Measurements from ENCODE around the gene LDLRAD3. TPM values are rescaled to one million over a fixed set of nuclear protein-coding genes. Genes with fewer than 3 reads are reported as not detected.

Gene LDLRAD3
- total and polyA plus RNA-seq, 2 experiments from 2014 or later, result 6.2 to 9.5 TPM

GRCh38 chr11:36026315-36026968 is 82.6 kb downstream of the LDLRAD3 start:
- DNase-seq (ENCODE audit: low read depth in 1 of 2, low spot score in 1 of 2), result no peak
- no peak overlapping the region for H3K4me3 ChIP-seq
- TF ChIP-seq CTCF (IDR thresholded peaks at IDR 0.05; ENCODE audit: low read depth, low read length), result no peak
- H3K27me3 ChIP-seq, result no peaks in the 10 kb centered on the region
- H3K27ac ChIP-seq, result no peak overlapping the region
- no peaks in the 10 kb centered on the region for H3K9me3 ChIP-seq (ENCODE audit: low read depth)
- no peaks in the 10 kb centered on the region for H3K36me3 ChIP-seq
- H3K4me1 ChIP-seq (ENCODE audit: low read depth), result peaks cover 29% of the 10 kb centered on the region

- no peaks in the 10 kb centered on the region for H3K9me3 ChIP-seq (ENCODE audit: low read depth)
- peak in 1 of 2 donors; percentile 26 for DNase-seq (ENCODE audit: low read depth in 1 of 2, low spot score in 1 of 2)
- no peak for TF ChIP-seq CTCF (IDR thresholded peaks at IDR 0.05; ENCODE audit: low read depth, low read length)
- no peaks in the 10 kb centered on the region for H3K36me3 ChIP-seq
- peak overlapping the region; percentile 64 for H3K27ac ChIP-seq
- H3K4me3 ChIP-seq, result no peak overlapping the region
- no peaks in the 10 kb centered on the region for H3K27me3 ChIP-seq
- peaks cover 27% of the 10 kb centered on the region for H3K4me1 ChIP-seq (ENCODE audit: low read depth)
Observed at GRCh38 chr11:36027731-36028130, 83.9 kb downstream of the LDLRAD3 start.

GRCh38 chr11:36029616-36030015 is 85.8 kb downstream of the LDLRAD3 start:
- TF ChIP-seq CTCF (IDR thresholded peaks at IDR 0.05; ENCODE audit: low read depth, low read length), result no peak
- Histone ChIP-seq H3K27ac (no peak overlapping the region), H3K27me3 (no peaks in the 10 kb centered on the region), H3K4me1 (ENCODE audit: low read depth) (peaks cover 16% of the 10 kb centered on the region), H3K36me3 (no peaks in the 10 kb centered on the region), H3K9me3 (ENCODE audit: low read depth) (no peaks in the 10 kb centered on the region), H3K4me3 (no peak overlapping the region)
- peak in 1 of 2 donors; percentile 29 for DNase-seq (ENCODE audit: low read depth in 1 of 2, low spot score in 1 of 2)

- peaks cover 10% of the 10 kb centered on the region for H3K4me1 ChIP-seq (ENCODE audit: low read depth)
- H3K4me3 ChIP-seq, result no peak overlapping the region
- H3K27me3 ChIP-seq, result no peaks in the 10 kb centered on the region
- H3K9me3 ChIP-seq (ENCODE audit: low read depth), result no peaks in the 10 kb centered on the region
- DNase-seq (ENCODE audit: low read depth in 1 of 2, low spot score in 1 of 2), result peak in 1 of 2 donors; percentile 41
- H3K27ac ChIP-seq, result no peak overlapping the region
- no peaks in the 10 kb centered on the region for H3K36me3 ChIP-seq
- no peak for TF ChIP-seq CTCF (IDR thresholded peaks at IDR 0.05; ENCODE audit: low read depth, low read length)
Observed at GRCh38 chr11:36030731-36031281, 86.9 kb downstream of the LDLRAD3 start.

- peak in 1 of 2 donors; percentile 34 for DNase-seq (ENCODE audit: low read depth in 1 of 2, low spot score in 1 of 2)
- Histone ChIP-seq H3K9me3 (ENCODE audit: low read depth) (no peaks in the 10 kb centered on the region), H3K27me3 (no peaks in the 10 kb centered on the region), H3K27ac (no peak overlapping the region), H3K4me3 (no peak overlapping the region), H3K36me3 (no peaks in the 10 kb centered on the region), H3K4me1 (ENCODE audit: low read depth) (peaks cover under 1% of the 10 kb centered on the region)
- no peak for TF ChIP-seq CTCF (IDR thresholded peaks at IDR 0.05; ENCODE audit: low read depth, low read length)
Observed at GRCh38 chr11:36033082-36033751, 89.4 kb downstream of the LDLRAD3 start.
